ENCODE measurements around the gene CYP2U1.

GRCh38 chr4:107977966-107978705, 46.8 kb downstream of the CYP2U1 start:
- TF ChIP-seq POLR2A (IDR thresholded peaks at IDR 0.05; ENCODE audit: low read depth, low read length) (no peak), POLR2AphosphoS5 (IDR thresholded peaks at IDR 0.05; ENCODE audit: low read depth, low read length) (no peak)
